AG10803 (cell line): ENCODE results near the gene YBEY.

Experiments
- DNase-seq: peaks from one replicate; pipeline ENCODE4 v3.0.0; 2010; ENCODE audit warnings: low read depth
- H3K4me3 ChIP-seq: 2 replicates; pipeline ENCODE4 v1.5.1; 2011; ENCODE audit warnings: mild to moderate bottlenecking, low read length, control low read depth
- TF ChIP-seq, protein P1 (sequence below): conservative IDR thresholded peaks from 2 replicates; pipeline ENCODE4 v1.5.1; 2011; ENCODE audit warnings: mild to moderate bottlenecking, low read length, control low read depth, inconsistent platforms

The YBEY gene

DNA sequence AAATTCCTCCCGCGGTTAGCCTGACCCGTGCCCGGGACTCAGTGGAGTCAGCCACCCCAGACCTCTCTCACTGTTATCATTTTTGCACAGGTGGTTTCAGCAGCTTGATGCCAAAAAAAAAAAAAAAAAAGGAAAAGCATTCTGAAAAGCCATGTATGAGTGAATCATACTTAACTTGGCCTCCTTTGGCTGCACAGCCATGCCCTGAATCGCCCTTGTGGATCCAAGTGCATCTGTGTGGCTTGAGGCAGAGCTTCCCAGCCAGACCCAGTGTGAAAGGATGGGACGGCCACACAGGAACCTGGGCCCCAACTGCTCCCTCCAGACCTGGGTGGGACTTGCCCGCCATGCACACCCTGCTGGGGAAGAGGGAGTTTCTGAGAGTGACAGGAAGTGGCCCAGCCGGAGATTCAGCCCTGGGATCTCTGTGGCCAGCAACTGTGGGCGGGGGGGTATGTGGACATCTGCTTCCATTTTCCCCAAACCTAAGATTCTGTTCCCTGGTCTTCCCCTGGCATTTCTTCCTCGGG, 8.6 kb downstream of the YBEY start:
- no peak overlapping the region for H3K4me3 ChIP-seq
- DNase-seq = peak; percentile 69
- TF ChIP-seq, protein P1, sequence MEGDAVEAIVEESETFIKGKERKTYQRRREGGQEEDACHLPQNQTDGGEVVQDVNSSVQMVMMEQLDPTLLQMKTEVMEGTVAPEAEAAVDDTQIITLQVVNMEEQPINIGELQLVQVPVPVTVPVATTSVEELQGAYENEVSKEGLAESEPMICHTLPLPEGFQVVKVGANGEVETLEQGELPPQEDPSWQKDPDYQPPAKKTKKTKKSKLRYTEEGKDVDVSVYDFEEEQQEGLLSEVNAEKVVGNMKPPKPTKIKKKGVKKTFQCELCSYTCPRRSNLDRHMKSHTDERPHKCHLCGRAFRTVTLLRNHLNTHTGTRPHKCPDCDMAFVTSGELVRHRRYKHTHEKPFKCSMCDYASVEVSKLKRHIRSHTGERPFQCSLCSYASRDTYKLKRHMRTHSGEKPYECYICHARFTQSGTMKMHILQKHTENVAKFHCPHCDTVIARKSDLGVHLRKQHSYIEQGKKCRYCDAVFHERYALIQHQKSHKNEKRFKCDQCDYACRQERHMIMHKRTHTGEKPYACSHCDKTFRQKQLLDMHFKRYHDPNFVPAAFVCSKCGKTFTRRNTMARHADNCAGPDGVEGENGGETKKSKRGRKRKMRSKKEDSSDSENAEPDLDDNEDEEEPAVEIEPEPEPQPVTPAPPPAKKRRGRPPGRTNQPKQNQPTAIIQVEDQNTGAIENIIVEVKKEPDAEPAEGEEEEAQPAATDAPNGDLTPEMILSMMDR = 0 out of 2 replicates have a peak, but pooled peaks have one; percentile 4

- H3K4me3 ChIP-seq = no peak overlapping the region
- DNase-seq = peak; percentile 55
- TF ChIP-seq, protein P1 = no peak
Observed at GRCh38 chr21:46295177-46295770, 9.1 kb downstream of the YBEY start.

DNA sequence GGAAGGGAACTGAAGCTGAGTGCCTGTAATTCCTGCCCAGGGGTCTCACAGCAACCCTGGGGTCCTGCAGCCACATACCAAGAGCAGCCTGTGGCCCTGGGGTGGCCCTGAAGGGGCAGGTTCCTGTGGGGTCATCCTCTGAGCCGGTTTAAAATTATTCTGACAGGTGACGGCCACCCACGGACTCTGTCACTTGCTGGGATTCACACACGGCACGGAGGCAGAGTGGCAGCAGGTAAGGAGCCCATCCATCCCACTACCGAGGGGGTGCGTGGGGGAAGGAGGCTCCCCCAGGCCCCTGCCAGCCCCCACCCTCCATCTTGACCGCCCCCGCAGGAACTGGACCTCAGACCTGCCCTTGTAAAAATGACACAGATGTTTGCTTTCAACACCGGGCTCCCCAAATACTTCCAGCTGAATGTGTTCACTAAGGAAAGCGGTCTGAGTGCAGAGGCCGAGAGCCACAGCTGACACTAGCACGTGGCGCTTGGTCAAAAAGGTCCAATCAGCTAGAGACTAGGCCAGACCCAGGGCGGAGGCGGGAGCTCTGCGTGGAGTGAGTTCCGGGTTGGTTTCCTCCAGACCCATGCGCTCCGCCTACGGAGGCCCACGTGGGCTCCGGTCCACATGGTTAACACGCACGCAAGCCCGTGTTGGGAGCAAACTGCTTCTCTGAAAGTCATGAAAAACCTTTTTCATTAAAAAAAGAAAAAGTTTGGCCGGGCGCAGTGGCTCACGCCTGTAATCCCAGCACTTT, 10.0 kb downstream of the YBEY start:
- DNase-seq = peak; percentile 96
- H3K4me3 ChIP-seq = no peak overlapping the region
- TF ChIP-seq, protein P1 = no peak

DNA sequence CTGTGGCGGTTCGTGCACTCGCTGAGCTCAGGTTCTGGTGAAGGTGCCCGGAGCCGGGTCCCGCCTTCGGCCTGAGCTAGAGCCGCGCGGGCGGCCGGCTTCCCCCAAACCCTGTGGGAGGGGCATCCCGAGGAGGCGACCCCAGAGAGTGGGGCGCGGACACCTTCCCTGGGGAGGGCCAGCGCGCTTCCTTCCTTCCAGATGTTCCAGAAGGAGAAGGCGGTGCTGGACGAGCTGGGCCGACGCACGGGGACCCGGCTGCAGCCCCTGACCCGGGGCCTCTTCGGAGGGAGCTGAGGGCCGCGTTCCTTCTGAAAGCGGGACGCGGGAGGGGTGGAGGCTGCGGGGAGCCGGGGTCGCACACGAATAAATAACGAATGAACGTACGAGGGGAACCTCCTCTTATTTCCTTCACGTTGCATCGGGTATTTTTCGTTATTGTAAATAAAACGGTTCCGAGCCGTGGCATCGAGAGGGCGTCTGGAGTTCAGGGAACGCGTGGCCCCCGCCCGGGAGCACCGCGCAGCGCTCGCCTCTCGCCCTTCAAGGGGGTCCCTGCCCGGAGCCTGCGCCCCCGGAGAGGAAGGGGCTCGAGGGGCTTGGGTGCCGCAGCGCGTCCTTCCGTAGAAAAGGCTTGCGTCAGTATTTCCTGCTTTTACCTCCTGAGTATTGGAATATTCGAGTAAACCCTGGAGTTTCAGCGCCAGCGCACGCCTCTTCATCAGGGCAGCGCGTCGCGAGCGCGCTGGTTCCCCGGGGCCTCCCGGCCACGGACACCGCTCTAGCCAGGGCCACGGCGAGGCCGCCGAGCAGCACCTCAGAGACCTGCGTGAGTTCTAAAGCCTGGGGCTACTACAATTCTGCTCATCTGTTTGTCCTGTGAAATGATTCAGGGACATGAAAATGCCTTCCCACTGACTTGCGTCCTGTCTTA, 11.5 kb downstream of the YBEY start:
- TF ChIP-seq, protein P1 = no peak
- peak overlapping the region; percentile 20 for H3K4me3 ChIP-seq
- DNase-seq = peak; percentile 30

GRCh38 chr21:46299167-46299566, 13.0 kb downstream of the YBEY start:
- no peak overlapping the region for H3K4me3 ChIP-seq
- TF ChIP-seq, protein P1 = no peak
- DNase-seq = no peak

GRCh38 chr21:46301759-46302158, 15.6 kb downstream of the YBEY start:
- H3K4me3 ChIP-seq = no peak overlapping the region
- no peak for DNase-seq
- TF ChIP-seq, protein P1 = no peak
